IMR-90 (cell line): ENCODE results near the gene ARFGAP2. TPM values are rescaled to one million over a fixed set of nuclear protein-coding genes. Genes with fewer than 3 reads are reported as not detected.

Experiments
- ATAC-seq: fragments of 200-7000 bp; cut with Tn5 transposase; 2 replicates; pipeline ENCODE4 v1.9.1; 2020; ENCODE audit warnings: low read depth, mild to moderate bottlenecking, moderate library complexity
- BruUV-seq: library from RNA; stranded (reverse); fragments of 400-500 nt; replicated peaks from 2 replicates; lab custom pipeline; 2021; lab: Mats Ljungman, UMichigan
- CTCF ChIA-PET: fragments of 300-600 bp; formaldehyde crosslinking; extraction: SDS; loops from one replicate; lab custom pipeline; 2021; ENCODE audit warnings: antibody characterized with exemption; lab: Yijun Ruan, JAX
- POLR2A ChIA-PET: fragments of 300-600 bp; sonication (Branson Sonifier 250); formaldehyde crosslinking; loops from one replicate; lab custom pipeline; 2022; ENCODE audit warnings: antibody characterized with exemption; ENCODE audit not compliant: unreplicated experiment; lab: Charles Lee
- DNase-seq: peaks from one replicate; pipeline ENCODE4 v3.0.0; 2013
- H2AFZ ChIP-seq: replicated peaks from 2 replicates; pipeline ENCODE3; 2013; ENCODE audit warnings: low read length, mild to moderate bottlenecking; ENCODE audit not compliant: poor library complexity
- H2AK5ac ChIP-seq: 2 replicates; pipeline ENCODE4 v1.6.1; 2013; ENCODE audit warnings: low read depth, low read length, inconsistent platforms
- H2AK9ac ChIP-seq: replicated peaks from 2 replicates; pipeline ENCODE3; 2013; ENCODE audit warnings: mild to moderate bottlenecking, low read depth, low read length, moderate library complexity; ENCODE audit not compliant: poor library complexity
- H2BK120ac ChIP-seq: 2 replicates; pipeline ENCODE4 v1.6.1; 2013; ENCODE audit warnings: low read depth, low read length, inconsistent platforms
- H2BK15ac ChIP-seq: 3 replicates; pipeline ENCODE4 v1.6.1; 2013; ENCODE audit warnings: low read depth, low read length, inconsistent platforms
- H2BK20ac ChIP-seq: 2 replicates; pipeline ENCODE4 v1.6.1; 2013; ENCODE audit warnings: low read depth, mild to moderate bottlenecking, inconsistent platforms, low read length, moderate library complexity
- H2BK5ac ChIP-seq: 2 replicates; pipeline ENCODE4 v1.6.1; 2013; ENCODE audit warnings: mild to moderate bottlenecking, low read depth, low read length, inconsistent platforms; ENCODE audit not compliant: poor library complexity, severe bottlenecking
- H3K14ac ChIP-seq: replicated peaks from 2 replicates; pipeline ENCODE4 v1.6.1; 2013; ENCODE audit warnings: low read depth, low read length, inconsistent platforms
- H3K18ac ChIP-seq: 2 replicates; pipeline ENCODE4 v1.6.1; 2013; ENCODE audit warnings: low read depth, low read length, control low read depth
- H3K23ac ChIP-seq: 2 replicates; pipeline ENCODE4 v1.6.1; 2013; ENCODE audit warnings: low read depth, low read length, inconsistent platforms
- H3K27ac ChIP-seq: 2 replicates; pipeline ENCODE4 v1.5.1; 2013; ENCODE audit warnings: mild to moderate bottlenecking, control low read depth, low read length; ENCODE audit not compliant: insufficient read depth
- H3K27me3 ChIP-seq: 2 replicates; pipeline ENCODE4 v1.6.1; 2013; ENCODE audit warnings: low read length; ENCODE audit not compliant: control insufficient read depth, insufficient read depth
- H3K36me3 ChIP-seq: 2 replicates; pipeline ENCODE4 v1.6.1; 2013; ENCODE audit warnings: low read length, mixed read lengths; ENCODE audit not compliant: control insufficient read depth, insufficient read depth
- H3K4ac ChIP-seq: 2 replicates; pipeline ENCODE4 v1.6.1; 2013; ENCODE audit warnings: low read depth, low read length, inconsistent platforms
- H3K4me1 ChIP-seq: 2 replicates; pipeline ENCODE4 v1.6.1; 2013; ENCODE audit warnings: low read length, mixed read lengths; ENCODE audit not compliant: control insufficient read depth, insufficient read depth
- H3K4me2 ChIP-seq: 2 replicates; pipeline ENCODE4 v1.6.1; 2013; ENCODE audit warnings: low read depth, mild to moderate bottlenecking, control low read depth, low read length, moderate library complexity
- H3K4me3 ChIP-seq: 2 replicates; pipeline ENCODE4 v1.5.1; 2013; ENCODE audit warnings: low read depth, mild to moderate bottlenecking, control low read depth, low read length, moderate library complexity; ENCODE audit not compliant: insufficient read depth
- H3K56ac ChIP-seq: 2 replicates; pipeline ENCODE4 v1.6.1; 2013; ENCODE audit warnings: low read length, inconsistent platforms; ENCODE audit not compliant: insufficient read depth; ENCODE audit errors: extremely low read depth
- H3K79me1 ChIP-seq, 2 experiments: 2 replicates each; pipeline ENCODE4 v1.6.1; 2013; ENCODE audit warnings: low read length in 2 of 2, inconsistent platforms in 1 of 2, low read depth in 1 of 2
- H3K9ac ChIP-seq: 2 replicates; pipeline ENCODE4 v1.6.1; 2013; ENCODE audit warnings: low read depth, low read length, control low read depth
- H3K9me1 ChIP-seq: 2 replicates; pipeline ENCODE4 v1.6.1; 2013; ENCODE audit warnings: low read length, inconsistent platforms; ENCODE audit not compliant: insufficient read depth
- H3K9me3 ChIP-seq: 2 replicates; pipeline ENCODE4 v1.6.1; 2013; ENCODE audit warnings: low read length; ENCODE audit not compliant: control insufficient read depth, insufficient read depth
- H4K20me1 ChIP-seq: 2 replicates; pipeline ENCODE4 v1.6.1; 2013; ENCODE audit warnings: low read length, inconsistent platforms; ENCODE audit not compliant: insufficient read depth
- H4K5ac ChIP-seq: 2 replicates; pipeline ENCODE4 v1.6.1; 2013; ENCODE audit warnings: mild to moderate bottlenecking, low read depth, low read length, control low read depth
- H4K8ac ChIP-seq, 2 experiments: 2 replicates each; pipeline ENCODE4 v1.6.1; 2013; ENCODE audit warnings: low read depth in 2 of 2, low read length in 2 of 2, control low read depth in 1 of 2, inconsistent platforms in 1 of 2
- H4K91ac ChIP-seq: 2 replicates; pipeline ENCODE4 v1.6.1; 2013; ENCODE audit warnings: low read depth, low read length, inconsistent platforms; ENCODE audit not compliant: insufficient read depth
- CHD1 ChIP-seq: IDR thresholded peaks from 2 replicates; pipeline ENCODE4 v1.6.1; 2012; ENCODE audit warnings: low read depth, low read length, improper control_type of control experiment
- RCOR1 ChIP-seq: IDR thresholded peaks from 2 replicates; pipeline ENCODE4 v1.6.1; 2012; ENCODE audit warnings: mild to moderate bottlenecking, low read length, improper control_type of control experiment; ENCODE audit not compliant: insufficient replicate concordance
- WGBS, 2 experiments: methylation state at CpG; one replicate each; pipeline versions ENCODE4 v1.1.5 to v1.1.7; 2013; ENCODE audit warnings: missing lambda C conversion rate in 2 of 2; ENCODE audit not compliant: insufficient read length in 1 of 2; ENCODE audit errors: extremely low coverage in 2 of 2; 5-methylcytosine and 5-hydroxymethylcytosine counted together
- dilution Hi-C: fragments of 300-500 bp; cut with HindIII; formaldehyde crosslinking; loops from one replicate; pipeline ENCODE4 v1.14.3; 2018; ENCODE audit warnings: low sequenced_read_pairs; ENCODE audit not compliant: unreplicated experiment
- in situ Hi-C: fragments of 300-500 bp; cut with MboI; formaldehyde crosslinking; loops from 3 replicates; pipeline ENCODE4 v1.14.3; 2019; ENCODE audit warnings: low sequenced_read_pairs, inconsistent platforms, mixed read lengths
- intact Hi-C: fragments of 100-400 bp; cut with micrococcal nuclease; formaldehyde crosslinking; loops from 2 replicates; pipeline ENCODE4 v1.10.0; 2022
- polyA plus RNA-seq, 3 experiments: library from polyadenylated mRNA; depleted of rRNA; stranded (reverse); fragments of >200 nt; gene quantifications; 2 replicates each; pipeline ENCODE4 v1.2.3, GENCODE V29; 2012; ENCODE audit warnings: low replicate concordance in 1 of 3
- total RNA-seq: library from RNA; depleted of rRNA; stranded (reverse); fragments of >200 nt; gene quantifications from 2 replicates; pipeline ENCODE4 v1.2.3, GENCODE V29; 2012

ARFGAP2 gene
- total and polyA plus RNA-seq, 2 of the 4 experiments (the other 2 are of a cell fraction) = 54.7 to 87.8 TPM

GRCh38 chr11:47132981-47133380 lies 43.7 kb downstream of the ARFGAP2 start:
- CTCF ChIA-PET = no interaction called here
- dilution Hi-C loops (no loop called here), in situ Hi-C loops (no loop called here), intact Hi-C loops (no loop called here)
- no peak overlapping the region for H3K9ac ChIP-seq
- no peak overlapping the region for H3K14ac ChIP-seq
- H3K9me3 ChIP-seq = no peaks in the 10 kb centered on the region
- no peak overlapping the region for H2BK15ac ChIP-seq
- no peak overlapping the region for H2AK5ac ChIP-seq
- no peak overlapping the region for H2AK9ac ChIP-seq
- H3K4me3 ChIP-seq = no peak overlapping the region
- H3K18ac ChIP-seq = no peak overlapping the region
- H3K23ac ChIP-seq = no peak overlapping the region
- H2BK5ac ChIP-seq = no peak overlapping the region
- no peak overlapping the region for H4K91ac ChIP-seq
- no peak overlapping the region for H3K4me2 ChIP-seq
- no peaks in the 10 kb centered on the region for H3K4me1 ChIP-seq
- H4K5ac ChIP-seq = no peak overlapping the region
- H4K20me1 ChIP-seq = no peaks in the 10 kb centered on the region
- H2BK120ac ChIP-seq = no peak overlapping the region
- no peak overlapping the region for H2BK20ac ChIP-seq
- POLR2A ChIA-PET = no interaction called here
- no peak overlapping the region for H3K56ac ChIP-seq
- no peak for DNase-seq
- H3K27ac ChIP-seq = no peak overlapping the region
- TF ChIP-seq CHD1 (no peak), RCOR1 (no peak)
- H3K9me1 ChIP-seq = peaks cover 3% of the 10 kb centered on the region; the same call in 1 of the 2 replicates
- no peak overlapping the region for H4K8ac ChIP-seq
- no peak overlapping the region for H3K4ac ChIP-seq
- ATAC-seq = no peak
- H3K27me3 ChIP-seq = no peaks in the 10 kb centered on the region
- H3K79me1 ChIP-seq = no peaks in the 10 kb centered on the region
- H3K36me3 ChIP-seq = peaks cover 2% of the 10 kb centered on the region; the same call in 1 of the 2 replicates
- BruUV-seq = no TSS peak
- no CpG with 5 or more reads among the region's 1 CpG for WGBS, 2 experiments
- no peak overlapping the region for H2AFZ ChIP-seq
